Prostate gland (tissue), 2 donors: ENCODE measurements around the gene ARMC7.

Source experiments
- POLR2A ChIP-seq: fragments of 450-650 bp; IDR thresholded peaks from one replicate; pipeline ENCODE4 v1.6.1; 2016; ENCODE audit warnings: antibody characterized with exemption, mild to moderate bottlenecking
- POLR2AphosphoS5 ChIP-seq: sonication (generic); formaldehyde crosslinking; IDR thresholded peaks from one replicate; pipeline ENCODE4 v1.6.1; 2017; ENCODE audit warnings: antibody characterized with exemption
- TF ChIP-seq, protein P1 (sequence below), 4 experiments: fragments of 200-600 bp in 2 of 4; fragments of 450-650 bp in 2 of 4; sonication (generic) in 2 of 4; IDR thresholded peaks; 1 replicate in 3 of 4; 2 replicates in 1 of 4; pipeline ENCODE4 v1.5.1; 2016 to 2019; ENCODE audit warnings: antibody characterized with exemption in 4 of 4, mild to moderate bottlenecking in 2 of 4, moderate library complexity in 2 of 4

DNA sequence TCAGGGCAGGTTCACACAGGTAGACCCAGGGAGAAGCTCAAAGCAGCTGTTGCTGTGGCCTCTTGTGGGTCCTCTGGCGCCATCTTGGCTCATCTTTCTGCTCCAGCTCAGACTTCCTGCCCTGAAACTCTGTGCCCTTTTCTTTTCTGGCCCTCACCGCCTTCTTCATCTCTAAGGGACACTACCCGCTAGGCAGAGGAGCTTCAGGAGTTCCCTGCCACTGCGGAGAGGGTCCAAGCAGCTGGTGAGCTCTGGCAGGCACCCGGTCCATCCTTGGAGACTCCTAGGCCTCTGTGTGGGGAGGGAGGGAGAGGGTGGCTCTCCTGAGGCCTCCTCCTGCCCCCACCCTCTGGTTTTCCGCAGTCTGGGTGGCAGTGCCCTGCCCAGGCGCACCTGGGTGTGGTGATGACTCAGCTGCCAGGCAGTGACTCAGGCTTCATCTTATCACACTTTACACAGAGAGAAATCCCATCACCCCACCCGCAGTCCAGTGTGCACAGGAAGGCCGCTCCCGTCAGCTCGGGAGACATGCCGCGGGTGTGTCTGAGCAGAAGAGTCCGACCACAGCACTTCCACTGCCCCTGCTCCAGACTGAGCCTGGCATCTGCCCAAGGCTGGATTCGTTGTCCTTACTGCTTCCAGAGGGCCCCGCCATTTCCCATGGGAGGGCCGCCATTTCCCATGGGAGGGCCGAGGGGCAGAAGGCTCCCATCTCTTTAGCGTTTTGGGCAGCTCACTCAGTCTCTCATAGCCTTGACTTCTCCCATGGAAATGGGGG is 14.5 kb downstream of the ARMC7 start:
- TF ChIP-seq POLR2A (peak; percentile 49), POLR2AphosphoS5 (peak; percentile 30)
- TF ChIP-seq, protein P1, sequence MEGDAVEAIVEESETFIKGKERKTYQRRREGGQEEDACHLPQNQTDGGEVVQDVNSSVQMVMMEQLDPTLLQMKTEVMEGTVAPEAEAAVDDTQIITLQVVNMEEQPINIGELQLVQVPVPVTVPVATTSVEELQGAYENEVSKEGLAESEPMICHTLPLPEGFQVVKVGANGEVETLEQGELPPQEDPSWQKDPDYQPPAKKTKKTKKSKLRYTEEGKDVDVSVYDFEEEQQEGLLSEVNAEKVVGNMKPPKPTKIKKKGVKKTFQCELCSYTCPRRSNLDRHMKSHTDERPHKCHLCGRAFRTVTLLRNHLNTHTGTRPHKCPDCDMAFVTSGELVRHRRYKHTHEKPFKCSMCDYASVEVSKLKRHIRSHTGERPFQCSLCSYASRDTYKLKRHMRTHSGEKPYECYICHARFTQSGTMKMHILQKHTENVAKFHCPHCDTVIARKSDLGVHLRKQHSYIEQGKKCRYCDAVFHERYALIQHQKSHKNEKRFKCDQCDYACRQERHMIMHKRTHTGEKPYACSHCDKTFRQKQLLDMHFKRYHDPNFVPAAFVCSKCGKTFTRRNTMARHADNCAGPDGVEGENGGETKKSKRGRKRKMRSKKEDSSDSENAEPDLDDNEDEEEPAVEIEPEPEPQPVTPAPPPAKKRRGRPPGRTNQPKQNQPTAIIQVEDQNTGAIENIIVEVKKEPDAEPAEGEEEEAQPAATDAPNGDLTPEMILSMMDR (IDR thresholded peaks at IDR 0.05) = no peak
